Head of caudate nucleus (tissue), 42 donors: Measurements from ENCODE around the gene FDXR.
A peak's percentile ranks its signal among the peaks of the same experiment; 100 is the strongest.
"Not testable (repeated sequence)": the region's sequence is repeated elsewhere in the genome, so short reads cannot be mapped to it uniquely, and the experiment has no call there.

Experiments
- DNase-seq, 42 donors: peaks; one replicate each; pipeline versions ENCODE4 v3.0.0 to v3.0.0-alpha.2; 2020 to 2021; ENCODE audit warnings: mixed read lengths in 7 of 42
- intact Hi-C: fragments of 100-400 bp; cut with DNase I; formaldehyde crosslinking; loops from one replicate; pipeline ENCODE4 v1.15.0; 2022

FDXR gene

GRCh38 chr17:74872313-74873036 is at the start of gene FDXR:
Gene FDXR, minus strand, starts transcription at chr17:74872994. Its CDS starts 50 bp downstream, at chr17:74872944.
- no peak for DNase-seq
- intact Hi-C loops, result no loop called here

- intact Hi-C loops, result no loop called here
- DNase-seq, result no peak
Observed at GRCh38 chr17:74922172-74922571, 49.4 kb upstream of the FDXR start.

- intact Hi-C loops, result no loop called here
- no peak for DNase-seq
Observed at GRCh38 chr17:74921769-74922168, 49.0 kb upstream of the FDXR start.

- no peak for DNase-seq
- intact Hi-C loops, result no loop called here
Observed at GRCh38 chr17:74921026-74921681, 48.4 kb upstream of the FDXR start.

GRCh38 chr17:74920642-74921025 is 47.8 kb upstream of the FDXR start:
- intact Hi-C loops, result no loop called here
- no peak for DNase-seq

- no peak for DNase-seq
- intact Hi-C loops, result no loop called here
Observed at GRCh38 chr17:74920306-74920620, 47.5 kb upstream of the FDXR start.

- intact Hi-C loops, result no loop called here
- peak in 17 of 42 donors; percentile 13 to 78 (median 31) for DNase-seq
Observed at GRCh38 chr17:74919440-74920305, 46.9 kb upstream of the FDXR start.

GRCh38 chr17:74918906-74919305 is 46.1 kb upstream of the FDXR start:
- intact Hi-C loops, result no loop called here
- DNase-seq, result no peak

GRCh38 chr17:74917430-74917829 is 44.6 kb upstream of the FDXR start:
- intact Hi-C loops, result no loop called here
- DNase-seq, result peak in 4 of 42 donors; percentile 8 to 27 (median 12)

- DNase-seq, result no peak
- intact Hi-C loops, result no loop called here
Observed at GRCh38 chr17:74916851-74917199, 44.0 kb upstream of the FDXR start.

GRCh38 chr17:74916136-74916850 is 43.5 kb upstream of the FDXR start:
- intact Hi-C loops, result no loop called here

GRCh38 chr17:74911423-74911822 is 38.6 kb upstream of the FDXR start:
- DNase-seq, intact Hi-C loops: not testable (repeated sequence)

More at GRCh38 chr17:74916136-74916850, 43.5 kb upstream of the FDXR start:
- DNase-seq, result no peak

- DNase-seq, intact Hi-C loops: not testable (repeated sequence)
Observed at GRCh38 chr17:74909097-74909496, 36.3 kb upstream of the FDXR start.

- no peak for DNase-seq
- intact Hi-C loops, result no loop called here
Observed at GRCh38 chr17:74907012-74907411, 34.2 kb upstream of the FDXR start.

GRCh38 chr17:74906214-74906793 is 33.5 kb upstream of the FDXR start:
- intact Hi-C loops, DNase-seq: not testable (repeated sequence)

- intact Hi-C loops, result no loop called here
- peak in 5 of 42 donors; percentile 29 to 45 (median 39) for DNase-seq
Observed at GRCh38 chr17:74904687-74905409, 32.1 kb upstream of the FDXR start.

GRCh38 chr17:74903671-74904070 is 30.9 kb upstream of the FDXR start:
- no peak for DNase-seq
- intact Hi-C loops, result no loop called here

GRCh38 chr17:74903034-74903433 is 30.2 kb upstream of the FDXR start:
- no peak for DNase-seq
- intact Hi-C loops, result no loop called here
